Activated B cell treated with CpG ODN at 0.5 μM for 24 hours (primary cell): Measurements from ENCODE around the gene MAP3K2. TPM values are rescaled to one million over a fixed set of nuclear protein-coding genes. Genes with fewer than 3 reads are reported as not detected.

Experiments used
- ATAC-seq: fragments of 200-7000 bp; cut with Tn5 transposase; one replicate; pipeline ENCODE4 v1.10.0; 2021; ENCODE audit warnings: low read depth, mild to moderate bottlenecking, moderate library complexity
- CTCF ChIA-PET: fragments of 350-600 bp; sonication (Branson Sonifier 250); formaldehyde crosslinking; loops from one replicate; lab custom pipeline; 2021; ENCODE audit warnings: antibody characterized with exemption; lab: Charles Lee
- POLR2A ChIA-PET: fragments of 350-600 bp; sonication (Branson Sonifier 250); formaldehyde crosslinking; loops from one replicate; lab custom pipeline; 2021; ENCODE audit warnings: antibody characterized with exemption; lab: Charles Lee
- DNase-seq: peaks from one replicate; pipeline ENCODE4 v3.0.0; 2022
- H3K27ac Mint-ChIP-seq: one replicate; pipeline ENCODE4 v1.8.0; 2020; ENCODE audit warnings: mixed read lengths
- H3K27me3 Mint-ChIP-seq: one replicate; pipeline ENCODE4 v1.8.0; 2021; ENCODE audit warnings: mixed read lengths
- H3K36me3 Mint-ChIP-seq: one replicate; pipeline ENCODE4 v1.8.0; 2021; ENCODE audit warnings: low read depth, mixed read lengths
- H3K4me1 Mint-ChIP-seq: one replicate; pipeline ENCODE4 v1.8.0; 2021; ENCODE audit warnings: mixed read lengths
- H3K4me3 Mint-ChIP-seq: one replicate; pipeline ENCODE4 v1.8.0; 2020; ENCODE audit warnings: mild to moderate bottlenecking, mixed read lengths
- H3K9me3 Mint-ChIP-seq: one replicate; pipeline ENCODE4 v1.8.0; 2020; ENCODE audit warnings: mixed read lengths
- CTCF ChIP-seq: fragments of 200-600 bp; IDR thresholded peaks from one replicate; pipeline ENCODE4 v1.8.0; 2022; ENCODE audit warnings: antibody characterized with exemption, mild to moderate bottlenecking
- intact Hi-C: fragments of 100-400 bp; cut with micrococcal nuclease; formaldehyde crosslinking; loops from one replicate; pipeline ENCODE4 v1.15.1; 2024
- total RNA-seq: library from RNA; stranded (reverse); gene quantifications from 2 replicates; pipeline ENCODE4 v1.2.3, GENCODE V29; 2022

MAP3K2 gene
- total RNA-seq, 1 donor from 2014 or later = 77.7 TPM

GRCh38 chr2:127408004-127408806 is 20.4 kb upstream of the MAP3K2 start:
- peak; percentile 91 for ATAC-seq
- Mint-ChIP-seq H3K27me3 (no peaks in the 10 kb centered on the region), H3K9me3 (no peaks in the 10 kb centered on the region), H3K4me1 (peaks cover 51% of the 10 kb centered on the region), H3K4me3 (peak overlapping the region; percentile 65), H3K36me3 (no peaks in the 10 kb centered on the region), H3K27ac (no peak overlapping the region)
- POLR2A ChIA-PET = interaction anchor here (0.5 to 2.9 kb wide), 3 partner anchors 10 to 73 kb away, joined by 3 to 15 read pairs (median 3); partner anchors contain the start of gene MAP3K2
- intact Hi-C loops = loop anchor here (1.0 to 2.0 kb wide), 2 partner anchors 15 to 21 kb away; partner anchors contain the start of gene MAP3K2
- TF ChIP-seq CTCF = no peak
- CTCF ChIA-PET = interaction anchor here (1.1 kb wide), 1 partner anchor 19 kb away, joined by 3 read pairs; no protein-coding TSS in a partner anchor
- peak; percentile 79 for DNase-seq

- Mint-ChIP-seq H3K27me3 (no peaks in the 10 kb centered on the region), H3K4me3 (peak overlapping the region; percentile 63), H3K9me3 (no peaks in the 10 kb centered on the region), H3K36me3 (no peaks in the 10 kb centered on the region), H3K27ac (no peak overlapping the region), H3K4me1 (peaks cover 47% of the 10 kb centered on the region)
- ATAC-seq (peak; percentile 28), DNase-seq (no peak)
- intact Hi-C loops = loop anchor here (1.0 to 2.0 kb wide), 2 partner anchors 15 to 20 kb away; partner anchors contain the start of gene MAP3K2
- ChIA-PET POLR2A (interaction anchor here (0.5 to 2.9 kb wide), 2 partner anchors 9 to 19 kb away, joined by 3 to 15 read pairs; partner anchors contain the start of gene MAP3K2), CTCF (no interaction called here)
- TF ChIP-seq CTCF = no peak
These were observed 19.9 kb upstream of the MAP3K2 start for GRCh38 chr2:127407661-127408003.

GRCh38 chr2:127407091-127407490 is 19.3 kb upstream of the MAP3K2 start:
- ATAC-seq = no peak
- TF ChIP-seq CTCF = no peak
- Mint-ChIP-seq H3K4me3 (peak overlapping the region; percentile 63), H3K27me3 (no peaks in the 10 kb centered on the region), H3K27ac (no peak overlapping the region), H3K4me1 (peaks cover 43% of the 10 kb centered on the region), H3K36me3 (no peaks in the 10 kb centered on the region), H3K9me3 (no peaks in the 10 kb centered on the region)
- DNase-seq = no peak
- intact Hi-C loops = no loop called here
- ChIA-PET CTCF (no interaction called here), POLR2A (interaction anchor here (2.9 kb wide), 1 partner anchor 18 kb away, joined by 15 read pairs; the partner anchor contains the start of gene MAP3K2)

- H3K27me3 Mint-ChIP-seq = no peaks in the 10 kb centered on the region
- POLR2A ChIA-PET = interaction anchor here (2.9 kb wide), 1 partner anchor 17 kb away, joined by 15 read pairs; the partner anchor contains the start of gene MAP3K2
- ATAC-seq = no peak
- CTCF ChIA-PET = no interaction called here
- TF ChIP-seq CTCF = no peak
- H3K36me3 Mint-ChIP-seq = no peaks in the 10 kb centered on the region
- no peaks in the 10 kb centered on the region for H3K9me3 Mint-ChIP-seq
- H3K4me3 Mint-ChIP-seq = no peak overlapping the region
- peaks cover 39% of the 10 kb centered on the region for H3K4me1 Mint-ChIP-seq
- intact Hi-C loops = no loop called here
- DNase-seq = no peak
- no peak overlapping the region for H3K27ac Mint-ChIP-seq
These were observed 18.7 kb upstream of the MAP3K2 start for GRCh38 chr2:127406454-127406853.

- ChIA-PET CTCF (no interaction called here), POLR2A (no interaction called here)
- no peaks in the 10 kb centered on the region for H3K27me3 Mint-ChIP-seq
- ATAC-seq (no peak), DNase-seq (no peak)
- H3K9me3 Mint-ChIP-seq = no peaks in the 10 kb centered on the region
- no peak overlapping the region for H3K4me3 Mint-ChIP-seq
- peaks cover 34% of the 10 kb centered on the region for H3K4me1 Mint-ChIP-seq
- H3K36me3 Mint-ChIP-seq = no peaks in the 10 kb centered on the region
- no peak for TF ChIP-seq CTCF
- intact Hi-C loops = no loop called here
- H3K27ac Mint-ChIP-seq = no peak overlapping the region
These were observed 17.5 kb upstream of the MAP3K2 start for GRCh38 chr2:127405255-127405610.
